ENCODE measurements around the gene ZYG11B. TPM values are rescaled to one million over a fixed set of nuclear protein-coding genes. Genes with fewer than 3 reads are reported as not detected.

ZYG11B gene
- total and polyA plus RNA-seq, 2 of the 13 experiments (the other 11 are each of a cell fraction or from before 2014, with no cell fraction given), result 6.9 to 17.9 TPM

GRCh38 chr1:52726265-52727113 is at the start of gene ZYG11B (continued):
- TF ChIP-seq SIN3B (IDR thresholded peaks at IDR 0.05; ENCODE audit: low read length) (no peak), RFX3 (CRISPR knock-in tag; IDR thresholded peaks at IDR 0.05) (no peak), ZSCAN25 (CRISPR knock-in tag; IDR thresholded peaks at IDR 0.05) (no peak), PAX8 (CRISPR knock-in tag; IDR thresholded peaks at IDR 0.05; ENCODE audit: borderline replicate concordance) (no peak), JUNB (CRISPR knock-in tag; IDR thresholded peaks at IDR 0.05; ENCODE audit: borderline replicate concordance) (peak; percentile 60), MLLT10 (CRISPR knock-in tag; IDR thresholded peaks at IDR 0.05) (no peak), ZNF264 (CRISPR knock-in tag; IDR thresholded peaks at IDR 0.05) (no peak), ZNF382 (CRISPR knock-in tag; IDR thresholded peaks at IDR 0.05; ENCODE audit: borderline replicate concordance) (no peak), ETV6 (CRISPR knock-in tag; conservative IDR thresholded peaks at IDR 0.05) (no peak; the same call in 1 of the 2 replicates), ZNF274 (CRISPR knock-in tag; IDR thresholded peaks at IDR 0.05) (no peak), ZNF747 (CRISPR knock-in tag; IDR thresholded peaks at IDR 0.05; ENCODE audit: borderline replicate concordance) (no peak), SMAD1 (CRISPR knock-in tag; IDR thresholded peaks at IDR 0.05; ENCODE audit: borderline replicate concordance, low read depth) (no peak), CBFB (CRISPR knock-in tag; IDR thresholded peaks at IDR 0.05) (no peak; the same call in 1 of the 2 replicates), EZH2 (conservative IDR thresholded peaks at IDR 0.05; ENCODE audit: low read depth, low read length) (no peak), ZBTB1 (CRISPR knock-in tag; IDR thresholded peaks at IDR 0.05; ENCODE audit: borderline replicate concordance) (no peak), RNF219 (CRISPR knock-in tag; IDR thresholded peaks at IDR 0.05) (no peak), ZNF143 (CRISPR knock-in tag; IDR thresholded peaks at IDR 0.05) (no peak), ELF3 (CRISPR knock-in tag; IDR thresholded peaks at IDR 0.05) (no peak), NBN (conservative IDR thresholded peaks at IDR 0.05) (no peak), RFXANK (CRISPR knock-in tag; IDR thresholded peaks at IDR 0.05) (no peak), SNAI1 (CRISPR knock-in tag; IDR thresholded peaks at IDR 0.05; ENCODE audit: borderline replicate concordance) (no peak), CAMTA2 (CRISPR knock-in tag; IDR thresholded peaks at IDR 0.05; ENCODE audit: borderline replicate concordance) (no peak), GZF1 (CRISPR knock-in tag; IDR thresholded peaks at IDR 0.05) (no peak), SP5 (CRISPR knock-in tag; IDR thresholded peaks at IDR 0.05; ENCODE audit: borderline replicate concordance, low read depth) (no peak)
- TF ChIP-seq, protein P1, sequence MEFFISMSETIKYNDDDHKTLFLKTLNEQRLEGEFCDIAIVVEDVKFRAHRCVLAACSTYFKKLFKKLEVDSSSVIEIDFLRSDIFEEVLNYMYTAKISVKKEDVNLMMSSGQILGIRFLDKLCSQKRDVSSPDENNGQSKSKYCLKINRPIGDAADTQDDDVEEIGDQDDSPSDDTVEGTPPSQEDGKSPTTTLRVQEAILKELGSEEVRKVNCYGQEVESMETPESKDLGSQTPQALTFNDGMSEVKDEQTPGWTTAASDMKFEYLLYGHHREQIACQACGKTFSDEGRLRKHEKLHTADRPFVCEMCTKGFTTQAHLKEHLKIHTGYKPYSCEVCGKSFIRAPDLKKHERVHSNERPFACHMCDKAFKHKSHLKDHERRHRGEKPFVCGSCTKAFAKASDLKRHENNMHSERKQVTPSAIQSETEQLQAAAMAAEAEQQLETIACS (CRISPR knock-in tag; IDR thresholded peaks at IDR 0.05), result peak; percentile 88
- TF ChIP-seq, protein P2, sequence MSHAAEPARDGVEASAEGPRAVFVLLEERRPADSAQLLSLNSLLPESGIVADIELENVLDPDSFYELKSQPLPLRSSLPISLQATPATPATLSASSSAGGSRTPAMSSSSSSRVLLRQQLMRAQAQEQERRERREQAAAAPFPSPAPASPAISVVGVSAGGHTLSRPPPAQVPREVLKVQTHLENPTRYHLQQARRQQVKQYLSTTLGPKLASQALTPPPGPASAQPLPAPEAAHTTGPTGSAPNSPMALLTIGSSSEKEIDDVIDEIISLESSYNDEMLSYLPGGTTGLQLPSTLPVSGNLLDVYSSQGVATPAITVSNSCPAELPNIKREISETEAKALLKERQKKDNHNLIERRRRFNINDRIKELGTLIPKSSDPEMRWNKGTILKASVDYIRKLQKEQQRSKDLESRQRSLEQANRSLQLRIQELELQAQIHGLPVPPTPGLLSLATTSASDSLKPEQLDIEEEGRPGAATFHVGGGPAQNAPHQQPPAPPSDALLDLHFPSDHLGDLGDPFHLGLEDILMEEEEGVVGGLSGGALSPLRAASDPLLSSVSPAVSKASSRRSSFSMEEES (CRISPR knock-in tag; IDR thresholded peaks at IDR 0.05), result no peak

Measured in HepG2 (cell line).